NCI-H2107 treated with DMSO at 0.1 percent for 48 hours (cell line): Measurements from ENCODE around the gene LHFPL4.
"Not testable (repeated sequence)": the region's sequence is repeated elsewhere in the genome, so short reads cannot be mapped to it uniquely, and the experiment has no call there.

Source experiments
- DNase-seq: peaks from one replicate; lab custom pipeline; 2025; ENCODE audit not compliant: unreplicated experiment; lab: John Stamatoyannopoulos, UW

Gene LHFPL4

DNA sequence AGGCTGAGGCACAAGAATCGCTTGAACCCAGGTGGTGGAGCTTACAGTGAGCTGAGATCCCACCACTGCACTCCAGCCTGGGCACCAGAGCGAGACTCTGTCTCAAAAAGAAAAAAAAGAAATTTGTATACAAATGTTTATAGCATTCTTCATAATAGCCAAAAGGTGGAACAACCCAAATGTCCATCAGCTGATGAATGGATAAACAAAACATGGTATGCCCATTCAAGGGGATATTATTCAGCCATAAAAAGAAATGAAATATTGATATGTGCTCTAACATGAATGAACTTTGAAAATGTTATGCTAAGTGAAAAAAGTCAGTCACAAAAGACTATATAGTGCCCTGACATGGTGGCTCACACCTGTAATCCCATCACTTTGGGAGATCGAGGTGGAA is 11.4 kb downstream of the LHFPL4 start:
- no peak for DNase-seq

DNA sequence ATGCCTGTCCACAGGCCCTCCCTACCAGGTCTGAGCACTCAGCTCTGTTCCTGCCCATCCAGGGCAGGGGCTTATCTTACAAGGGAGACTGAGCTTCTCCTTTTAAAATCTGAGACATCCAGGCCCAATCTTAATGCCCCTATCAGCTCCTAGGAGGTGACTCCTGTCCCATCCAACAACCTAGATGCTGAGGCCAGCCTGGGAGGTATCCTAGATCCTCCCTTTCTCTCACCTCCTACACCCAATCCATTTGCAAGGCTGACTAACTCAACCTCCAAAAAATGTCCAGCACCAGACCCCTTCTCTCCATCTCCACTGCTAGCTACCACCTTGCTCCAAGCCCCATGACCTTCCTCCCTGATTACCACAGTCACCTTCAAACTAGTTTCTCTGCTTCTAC is 17.4 kb downstream of the LHFPL4 start:
- DNase-seq: no peak

DNA sequence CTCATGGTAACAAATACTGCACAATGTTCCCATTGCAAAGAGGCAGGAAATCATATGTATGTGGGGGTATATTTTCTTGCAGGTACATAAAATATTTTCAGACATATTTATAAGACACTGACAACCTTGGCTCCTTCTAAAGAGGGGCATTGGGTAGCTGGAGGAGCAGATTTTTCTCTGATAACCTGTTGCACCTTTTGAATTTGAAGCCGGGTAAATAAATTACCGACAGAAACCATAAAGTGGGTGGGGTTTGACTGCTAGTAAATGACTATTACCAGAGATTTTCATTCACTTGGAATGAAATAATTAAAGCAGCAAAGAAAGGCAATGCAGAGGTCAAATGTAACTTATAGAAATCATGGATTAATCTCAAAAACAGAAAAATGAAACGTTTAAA is 19.2 kb downstream of the LHFPL4 start:
- DNase-seq: no peak

DNA sequence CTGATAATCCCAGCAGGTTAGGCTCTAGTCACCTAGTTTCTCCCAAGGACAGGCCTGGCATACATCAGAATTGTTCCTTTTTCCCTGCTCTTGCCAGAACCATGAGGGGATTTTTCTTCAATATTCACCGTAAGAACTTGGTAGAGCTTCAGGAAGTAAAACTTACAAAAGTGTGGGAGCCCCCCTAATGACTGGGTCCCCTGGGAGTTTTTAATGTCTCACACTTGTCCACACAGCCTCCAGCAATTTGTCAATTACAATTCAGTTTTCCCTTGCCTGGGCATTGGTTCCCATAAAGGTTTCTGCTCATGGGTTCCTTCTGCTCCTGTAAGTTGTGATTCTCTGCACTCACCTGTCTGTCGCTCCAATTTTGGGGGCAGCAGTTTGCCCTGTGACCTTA is 28.5 kb downstream of the LHFPL4 start:
- no peak for DNase-seq

DNA sequence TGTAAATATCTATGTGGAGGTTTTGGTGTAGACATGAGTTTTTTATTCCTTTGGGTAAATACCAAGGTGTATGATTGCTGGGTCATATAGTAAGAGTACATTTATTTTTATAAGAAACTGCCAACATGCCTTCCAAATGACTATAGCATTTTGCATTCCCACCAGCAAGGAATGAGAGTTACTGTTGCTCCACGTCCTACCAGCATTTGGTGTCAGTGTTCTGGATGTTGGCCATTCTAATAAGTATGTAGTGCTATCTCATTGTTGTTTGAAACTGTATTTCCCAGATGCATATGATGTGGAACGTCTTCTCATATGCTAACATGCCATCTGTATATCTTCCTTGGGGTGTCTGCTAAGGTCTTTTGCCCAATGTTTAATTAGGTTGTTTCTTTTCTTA is 38.7 kb downstream of the LHFPL4 start:
- DNase-seq: no peak

DNA sequence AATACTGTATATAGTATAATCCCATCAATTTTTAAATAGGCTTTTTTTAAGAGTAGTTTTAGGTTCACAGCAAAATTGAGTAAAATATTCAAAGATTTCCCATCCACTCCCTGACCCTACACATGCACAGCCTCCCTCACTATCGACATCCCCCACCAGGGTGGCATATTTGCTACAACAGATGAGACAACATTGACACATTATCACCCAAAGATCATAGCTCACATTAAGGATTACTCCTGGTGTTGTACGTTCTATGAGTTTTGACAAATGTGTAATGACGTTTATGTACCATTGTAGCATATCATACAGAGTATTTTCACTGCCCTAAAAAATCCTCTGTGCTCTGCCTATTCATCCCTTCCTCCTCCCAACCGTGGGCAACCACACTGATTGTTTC is 39.3 kb downstream of the LHFPL4 start:
- DNase-seq: no peak

DNA sequence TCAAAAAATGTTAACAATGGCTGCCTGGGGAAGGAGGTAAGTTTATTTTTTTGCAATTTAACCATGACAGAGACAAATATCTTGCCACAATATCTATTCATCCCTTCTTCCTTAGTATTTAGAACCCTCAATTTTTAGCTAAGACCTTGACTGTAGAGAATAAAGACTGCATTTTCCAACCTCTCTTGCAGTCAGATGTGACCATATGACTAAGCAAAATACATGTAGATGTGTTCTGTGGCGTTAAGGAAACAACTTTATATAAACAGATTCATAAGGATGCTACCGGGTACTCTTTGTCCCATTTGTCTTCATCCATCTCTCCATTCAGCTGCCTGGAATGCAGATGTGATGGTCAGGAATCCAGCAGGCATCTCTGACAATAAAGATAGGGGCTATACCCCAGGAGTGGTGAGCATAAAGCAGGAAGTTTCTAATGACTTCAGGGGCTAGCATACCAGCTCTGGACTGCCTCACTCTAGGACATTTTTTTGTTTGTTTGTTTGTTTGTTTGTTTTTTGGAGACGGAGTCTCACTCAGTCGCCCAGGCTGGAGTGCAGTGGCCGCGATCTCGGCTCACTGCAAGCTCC is 41.1 kb downstream of the LHFPL4 start:
- DNase-seq: no peak

DNA sequence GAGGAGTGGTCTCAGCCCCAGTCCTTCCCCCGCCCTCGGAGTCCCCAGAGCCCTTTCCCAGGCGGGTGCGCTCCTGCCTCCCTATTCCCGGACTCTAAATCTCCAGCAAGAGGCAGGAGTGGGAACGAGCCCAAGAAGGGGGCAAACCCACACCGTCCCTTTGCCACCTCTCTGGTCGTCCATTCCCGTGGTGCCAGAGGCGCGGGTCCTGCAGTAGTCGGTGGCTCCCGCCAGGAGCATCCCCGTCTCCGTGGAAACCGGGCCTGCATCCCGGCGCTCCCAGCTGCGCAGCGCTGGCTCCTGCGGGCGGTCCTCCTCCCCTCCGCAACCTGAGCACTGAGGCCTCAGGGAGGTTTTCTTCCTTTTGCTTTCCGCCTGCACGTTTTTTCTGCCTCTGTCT is 44.8 kb downstream of the LHFPL4 start:
- no peak for DNase-seq

DNA sequence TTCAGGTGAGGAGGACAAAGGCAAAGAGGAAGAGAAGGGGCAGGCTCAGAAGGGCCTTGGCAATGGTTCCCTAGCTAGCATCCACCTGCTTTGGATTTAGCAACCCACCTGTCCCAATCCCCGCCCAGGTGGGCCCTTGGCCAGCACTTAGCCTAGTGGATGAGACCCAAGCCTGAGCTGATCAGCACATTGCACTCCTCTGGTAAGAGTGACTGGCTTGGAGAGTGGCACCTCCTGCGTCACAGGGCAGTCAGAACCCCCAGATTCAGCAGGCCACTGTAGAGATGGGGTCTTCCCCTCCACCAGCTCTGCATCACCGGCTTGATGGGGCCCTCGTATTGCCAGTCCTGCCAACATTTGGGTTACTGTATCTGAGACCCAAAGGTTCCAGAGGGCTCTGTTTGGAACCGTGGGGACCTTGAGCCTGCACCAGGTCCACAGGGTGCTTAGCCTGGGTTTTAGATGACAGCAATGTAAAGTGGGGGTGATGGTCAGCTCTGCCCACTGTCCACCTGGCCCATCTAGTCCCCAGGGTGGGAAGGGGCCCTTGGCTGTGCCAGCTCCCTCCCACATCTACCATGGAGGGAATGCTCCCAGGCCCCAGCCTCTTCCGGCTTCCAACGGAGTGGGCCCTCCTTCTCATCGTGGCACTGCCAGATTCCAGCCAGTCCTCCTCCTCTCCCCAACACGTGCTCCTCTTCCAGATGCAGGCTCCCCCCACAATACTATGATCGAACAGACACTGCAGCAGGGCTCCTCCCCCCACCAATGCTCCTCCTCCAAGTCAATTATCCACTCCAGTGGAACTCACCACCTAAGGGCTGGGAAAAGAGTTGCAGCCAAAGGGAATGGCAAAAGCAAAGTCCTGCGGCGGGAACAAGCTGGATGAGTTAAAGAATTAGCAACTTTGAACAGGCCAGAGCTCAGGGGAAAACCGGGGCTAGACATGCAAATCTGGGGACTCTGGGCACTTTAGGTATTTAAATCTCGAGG is 45.7 kb downstream of the LHFPL4 start:
- DNase-seq: no peak

DNA sequence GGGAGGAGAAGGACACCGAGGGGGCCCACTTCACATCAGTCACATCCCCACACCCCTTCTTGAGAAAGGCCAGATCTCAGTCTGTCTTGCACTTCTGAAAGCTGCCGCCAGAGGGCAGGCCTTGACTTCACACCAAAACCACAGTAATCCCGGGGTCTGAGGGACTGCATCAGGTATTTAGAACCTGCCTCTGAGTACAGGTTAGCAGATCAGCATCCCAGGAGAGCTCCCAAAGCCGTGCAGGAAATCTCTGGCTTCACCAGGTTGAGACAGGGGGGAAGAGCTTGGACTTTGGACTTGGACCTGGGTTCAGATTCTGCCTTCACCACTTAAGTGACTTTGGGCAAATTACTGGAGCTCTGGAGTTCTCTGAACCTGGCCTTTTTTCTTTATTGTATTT is 50.3 kb downstream of the LHFPL4 start:
- peak; percentile 14 for DNase-seq

DNA sequence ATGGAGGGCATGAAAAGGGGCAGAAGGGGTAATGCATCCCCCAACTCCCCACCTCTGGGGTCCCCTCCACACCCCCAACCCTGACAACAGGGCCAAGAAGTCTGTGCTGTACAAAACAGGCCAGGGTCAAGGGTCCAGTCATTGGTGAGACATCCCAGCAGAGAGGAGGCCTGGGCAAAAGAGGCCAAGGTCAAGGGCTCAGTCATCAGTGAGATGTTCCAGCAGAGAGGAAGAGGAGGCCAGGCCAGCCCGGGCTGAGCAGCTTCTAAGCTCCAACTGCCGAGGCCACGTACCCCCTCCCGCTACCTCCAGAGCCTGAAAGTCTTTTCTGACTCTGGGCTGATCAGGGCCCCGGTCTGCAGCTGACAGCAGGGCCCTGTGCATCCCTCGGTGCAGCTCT is 52.4 kb downstream of the LHFPL4 start:
- DNase-seq: no peak

DNA sequence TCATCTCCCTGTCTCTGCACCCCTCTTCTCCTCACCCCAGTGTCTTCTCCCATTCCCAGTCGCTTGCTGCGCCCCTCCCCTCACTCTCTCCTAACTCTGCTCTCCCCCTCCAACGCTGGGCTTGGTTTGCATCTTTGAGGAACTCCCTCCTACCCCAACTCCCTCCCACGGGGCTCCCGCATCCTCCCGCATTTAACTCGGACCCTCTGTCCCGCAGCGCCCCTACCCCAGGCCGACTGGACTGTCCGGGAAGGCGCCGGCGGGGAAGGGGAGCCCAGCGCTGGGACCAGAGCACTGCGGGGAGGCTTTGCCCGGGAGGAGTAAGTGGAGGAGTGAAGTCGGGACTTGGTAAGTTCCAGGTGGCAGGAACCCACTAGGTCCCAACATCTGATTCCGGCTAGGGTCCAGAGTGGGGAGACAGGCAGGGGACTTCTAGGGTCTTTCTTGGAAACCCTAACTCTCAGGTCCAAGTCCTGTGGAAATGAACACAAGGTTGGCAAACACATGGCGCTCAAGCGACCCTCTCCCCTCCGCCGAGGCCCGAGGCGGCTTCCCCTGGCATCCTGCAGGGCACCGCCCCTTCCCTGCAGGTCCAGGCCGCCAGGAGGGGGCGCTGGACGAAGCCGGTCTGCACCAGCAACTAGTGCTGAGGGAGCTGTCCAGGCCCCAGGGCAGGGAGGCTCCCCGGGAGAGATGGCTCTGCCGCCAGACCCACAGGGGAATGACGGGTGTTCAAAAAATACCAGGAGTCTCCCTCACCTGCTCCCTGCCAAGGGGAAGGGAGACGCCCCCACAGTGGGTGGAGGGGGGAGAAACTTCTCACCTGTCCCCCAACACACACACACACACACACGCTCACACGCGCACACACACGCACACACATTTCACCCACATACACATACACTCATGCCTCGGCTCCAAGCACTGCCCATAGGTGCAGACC is 53.2 kb downstream of the LHFPL4 start:
- no peak for DNase-seq

DNA sequence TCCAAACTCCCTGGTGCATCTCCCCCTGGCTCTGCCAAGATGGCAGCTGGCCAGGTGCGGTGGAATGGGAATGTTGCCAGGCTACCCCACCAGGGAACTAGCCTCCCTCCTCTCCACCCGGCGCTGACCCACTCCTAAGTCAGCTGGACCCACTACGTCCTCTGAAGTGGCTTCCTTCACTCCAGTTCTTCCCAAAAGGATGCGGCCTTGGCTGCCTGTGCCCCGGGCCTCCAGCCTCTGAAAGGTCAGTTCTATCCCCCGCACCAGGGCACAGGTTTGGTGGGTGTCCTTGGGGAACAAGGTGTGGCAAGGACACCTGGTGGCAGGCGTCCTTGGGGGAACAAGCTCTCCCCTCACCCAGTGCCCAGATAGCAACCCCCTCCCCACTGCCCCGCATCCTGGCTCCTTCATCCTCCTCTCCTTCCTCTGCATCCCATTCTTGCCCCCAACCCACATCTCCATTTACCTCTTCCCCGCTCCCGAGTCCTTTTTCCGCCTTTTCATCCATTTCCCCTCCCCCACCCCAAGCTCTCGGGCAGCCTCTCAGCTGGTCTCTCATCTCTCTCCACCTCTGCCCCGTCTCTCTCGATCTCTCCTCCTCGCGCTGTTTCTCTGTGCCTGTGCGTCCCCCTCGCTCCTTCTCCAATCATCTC is 54.0 kb downstream of the LHFPL4 start:
- no peak for DNase-seq

DNA sequence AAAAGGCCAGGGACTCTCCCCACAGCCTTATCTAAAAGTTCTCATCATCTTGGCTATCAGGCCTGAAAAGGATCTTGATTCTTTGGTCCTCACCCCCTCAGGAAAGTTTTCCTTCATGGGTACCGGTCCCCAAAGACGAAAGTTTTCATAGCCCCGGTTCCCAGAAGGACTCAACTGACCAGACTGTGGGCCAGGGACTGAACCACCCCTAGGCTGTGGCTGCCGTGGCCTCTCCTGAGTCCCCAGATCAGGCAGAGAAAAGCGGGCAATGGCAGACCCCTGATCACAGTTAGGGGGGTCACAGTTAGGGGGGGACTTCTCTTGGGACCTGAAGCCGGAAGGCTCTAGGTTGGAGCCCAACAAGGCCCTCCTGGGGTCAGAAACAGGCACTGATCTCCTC is 54.8 kb downstream of the LHFPL4 start:
- no peak for DNase-seq

DNA sequence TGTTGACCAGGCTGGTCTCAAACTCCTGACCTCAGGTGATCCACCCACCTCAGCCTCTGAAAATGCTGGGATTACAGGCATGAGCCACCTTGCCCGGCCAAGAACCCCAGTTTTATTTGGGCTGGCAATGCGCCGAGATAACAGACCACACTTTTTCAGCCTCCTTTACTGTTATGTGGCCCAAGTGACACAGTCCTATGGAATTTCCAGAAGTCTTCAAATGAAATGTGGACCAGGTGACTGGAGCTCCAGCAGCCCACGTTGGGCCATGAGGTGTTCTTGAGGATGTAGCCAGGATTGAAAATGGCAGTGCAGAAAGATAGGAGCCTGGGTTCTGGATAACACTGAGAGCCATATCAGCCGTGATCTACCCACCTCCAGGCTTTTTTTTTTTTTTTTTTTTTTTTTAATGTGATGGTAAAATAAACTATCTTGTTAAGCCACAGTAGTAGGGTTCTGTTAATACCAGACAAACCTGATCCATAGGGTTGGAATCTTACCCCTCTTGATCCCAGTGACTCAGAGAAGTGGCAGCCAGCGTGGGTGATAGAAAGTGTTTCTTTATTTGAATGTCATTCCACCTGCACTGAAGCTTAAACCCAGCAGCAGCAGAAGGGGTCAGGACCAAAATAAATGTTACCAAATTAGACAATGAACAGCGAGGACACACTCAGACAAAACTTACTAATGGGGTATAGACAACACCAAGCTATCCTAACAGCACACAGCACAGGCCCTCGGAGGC is 55.6 kb downstream of the LHFPL4 start:
- no peak for DNase-seq

DNA sequence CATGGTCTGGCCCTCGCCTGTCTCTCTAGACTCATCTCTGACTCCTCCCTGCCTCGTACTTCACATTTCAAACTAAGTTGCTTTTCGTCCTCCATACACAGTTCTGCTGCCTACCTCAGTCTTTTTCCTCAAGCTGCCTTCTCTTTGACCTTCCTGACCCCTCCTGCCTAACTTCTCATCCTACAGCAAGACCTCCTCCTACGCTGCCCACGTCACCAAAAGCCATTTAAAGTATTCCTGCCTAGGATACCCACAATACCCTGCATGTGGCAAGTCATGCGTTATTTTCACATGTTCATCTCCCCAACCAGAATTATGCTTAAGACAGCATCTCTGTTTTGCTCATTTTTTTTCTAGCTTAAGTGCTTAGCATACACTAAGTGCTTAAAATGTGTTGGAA is 56.7 kb downstream of the LHFPL4 start:
- DNase-seq: no peak

DNA sequence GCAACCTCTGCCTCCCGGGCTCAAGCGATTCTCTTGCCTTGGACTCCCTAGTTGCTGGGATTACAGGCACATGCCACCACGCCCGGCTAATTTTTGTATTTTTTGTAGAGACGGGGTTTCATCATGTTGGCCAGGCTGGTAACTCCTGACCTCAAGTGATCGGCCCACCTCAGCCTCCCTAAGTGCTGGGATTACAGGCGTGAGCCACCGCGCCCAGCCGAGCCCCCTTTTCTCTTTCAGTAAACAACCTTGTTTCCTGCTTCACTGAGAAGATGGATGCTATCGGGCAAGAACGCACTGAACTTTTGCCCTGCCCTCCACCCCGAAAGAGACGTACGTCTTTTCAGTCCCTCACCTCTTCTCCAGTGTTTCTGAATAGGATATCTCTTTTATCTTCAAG is 59.6 kb downstream of the LHFPL4 start:
- not testable (repeated sequence) for DNase-seq

DNA sequence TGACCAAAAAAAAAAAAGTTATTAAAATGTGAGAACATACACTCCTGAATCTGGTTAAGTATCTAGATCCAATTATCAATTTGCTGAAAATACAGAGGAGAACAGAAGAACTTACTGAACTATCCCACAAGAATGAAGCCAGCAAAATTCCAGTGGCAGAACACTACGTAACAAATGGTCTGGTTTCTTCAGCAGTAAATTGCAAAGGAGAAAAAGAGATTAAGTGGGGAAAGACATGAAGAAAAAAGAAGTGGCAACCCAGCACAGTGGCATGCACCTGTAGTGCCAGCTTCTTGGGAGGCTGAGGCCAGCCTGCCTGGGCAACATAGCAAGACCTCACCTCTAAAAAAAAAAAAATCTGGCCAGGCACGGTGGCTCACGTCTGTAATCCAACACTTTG is 62.1 kb downstream of the LHFPL4 start:
- no peak for DNase-seq

DNA sequence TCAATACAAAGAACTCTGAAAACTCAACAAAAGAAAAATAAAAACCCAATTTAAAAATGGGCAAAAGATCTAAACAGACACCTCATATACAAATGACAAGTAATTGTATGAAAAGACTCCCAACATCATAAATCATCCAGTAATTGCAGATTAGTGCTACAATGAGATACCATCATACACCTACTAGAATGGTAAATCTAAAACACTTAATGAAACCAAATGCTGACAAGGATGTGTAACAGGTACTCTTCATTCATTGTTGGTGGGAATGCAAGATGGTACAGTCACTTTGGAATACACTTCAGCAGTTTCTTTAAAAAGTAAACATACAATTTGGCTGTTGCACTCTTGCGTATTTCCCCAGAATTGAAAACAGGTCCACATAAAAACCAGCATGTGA is 68.4 kb downstream of the LHFPL4 start:
- no peak for DNase-seq

DNA sequence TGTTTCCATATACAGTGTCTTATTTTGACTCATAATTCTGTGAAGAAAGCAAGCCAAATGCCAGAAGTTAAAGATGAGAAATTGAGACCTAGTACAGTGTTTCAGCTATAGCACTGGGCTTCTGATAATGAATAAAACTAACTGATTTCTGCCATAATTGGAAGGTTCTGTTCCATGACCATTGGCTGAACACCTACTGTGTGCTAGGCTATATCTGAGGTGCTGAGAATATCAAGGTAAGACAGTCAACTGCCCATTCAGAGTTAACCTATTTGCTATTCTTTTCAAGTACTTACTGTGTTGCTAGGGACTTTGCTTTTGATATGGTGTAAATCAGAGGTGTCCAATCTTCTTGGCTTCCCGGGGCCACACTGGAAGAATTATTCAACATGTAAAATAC is 73.4 kb downstream of the LHFPL4 start:
- DNase-seq: no peak
